Muscle of leg (tissue), 11 donors: ENCODE measurements around the gene MGAT2. TPM values are rescaled to one million over a fixed set of nuclear protein-coding genes. Genes with fewer than 3 reads are reported as not detected.
"Not testable (repeated sequence)": the region's sequence is repeated elsewhere in the genome, so short reads cannot be mapped to it uniquely, and the experiment has no call there.

Experiments used
- DNase-seq: peaks from one replicate; pipeline ENCODE4 v3.0.0; 2013
- H3K27ac ChIP-seq: one replicate; pipeline ENCODE4 v1.5.1; 2013; ENCODE audit warnings: mild to moderate bottlenecking, low read length, control low read depth
- H3K27me3 ChIP-seq: one replicate; pipeline ENCODE4 v1.6.1; 2013; ENCODE audit warnings: low read length; ENCODE audit not compliant: control insufficient read depth, insufficient read depth
- H3K36me3 ChIP-seq: one replicate; pipeline ENCODE4 v1.6.1; 2013; ENCODE audit warnings: low read length; ENCODE audit not compliant: control insufficient read depth, insufficient read depth
- H3K4me1 ChIP-seq: one replicate; pipeline ENCODE4 v1.6.1; 2013; ENCODE audit warnings: low read length; ENCODE audit not compliant: control insufficient read depth, insufficient read depth
- H3K4me3 ChIP-seq: one replicate; pipeline ENCODE4 v1.5.1; 2013; ENCODE audit warnings: low read length, control low read depth
- H3K9me3 ChIP-seq: replicated peaks from 2 replicates; pipeline ENCODE4 v1.6.1; 2013; ENCODE audit warnings: low read depth, low read length; ENCODE audit not compliant: control insufficient read depth
- WGBS: methylation state at CpG from one replicate; pipeline ENCODE4 v1.1.5; 2013; ENCODE audit warnings: missing lambda C conversion rate; ENCODE audit not compliant: insufficient coverage; 5-methylcytosine and 5-hydroxymethylcytosine counted together
- polyA plus RNA-seq, 8 donors: library from polyadenylated mRNA; unstranded; fragments of 120-200 nt; gene quantifications; one replicate each; pipeline versions ENCODE4 v1.2.1 to v1.2.3, GENCODE V29; 2013; ENCODE audit warnings: inconsistent platforms in 1 of 8, low replicate concordance in 1 of 8; ENCODE audit not compliant: insufficient read length in 8 of 8, insufficient read depth in 1 of 8
- total RNA-seq: library from RNA; stranded (reverse); fragments of 120-200 nt; gene quantifications from one replicate; pipeline ENCODE4 v1.2.4, GENCODE V29; 2013

MGAT2 gene
- total and polyA plus RNA-seq, 9 donors = 20.3 to 32.2 (median 27.8) TPM

- no peak for DNase-seq
- Histone ChIP-seq H3K36me3 (peaks cover 18% of the 10 kb centered on the region), H3K27ac (no peak overlapping the region), H3K27me3 (no peaks in the 10 kb centered on the region), H3K9me3 (no peaks in the 10 kb centered on the region), H3K4me3 (no peak overlapping the region), H3K4me1 (peaks cover 13% of the 10 kb centered on the region)
- 93% methylated on average over 10 of the region's 11 CpGs for WGBS
These were observed 36.5 kb upstream of the MGAT2 start for GRCh38 chr14:49584058-49584457.

- Histone ChIP-seq H3K36me3 (peaks cover 18% of the 10 kb centered on the region), H3K27ac (peak overlapping the region; percentile 98), H3K4me3 (peak overlapping the region; percentile 97), H3K4me1 (peaks cover 13% of the 10 kb centered on the region)
- not testable (repeated sequence) for H3K9me3 ChIP-seq, DNase-seq, H3K27me3 ChIP-seq
- 14% methylated on average over 19 of the region's 32 CpGs for WGBS
These were observed 35.5 kb upstream of the MGAT2 start for GRCh38 chr14:49584981-49585640.

- peaks cover 13% of the 10 kb centered on the region for H3K4me1 ChIP-seq
- peak; percentile 100 for DNase-seq
- H3K4me3 ChIP-seq = peak within 1 kb of the TSS; percentile 97
- peak within 1 kb of the TSS; percentile 98 for H3K27ac ChIP-seq
- WGBS = under 1% methylated on average over 40 of the region's 55 CpGs
- no peaks in the 10 kb centered on the region for H3K27me3 ChIP-seq
- H3K9me3 ChIP-seq = no peaks in the 10 kb centered on the region
- H3K36me3 ChIP-seq = peaks cover 18% of the 10 kb centered on the region
These were observed 34.6 kb upstream of the MGAT2 start, which contains the start of gene RPS29 for GRCh38 chr14:49585803-49586672. Gene RPS29 (minus strand): TSS chr14:49586380. CDS start chr14:49586346, 34 bp downstream.

GRCh38 chr14:49586673-49587460 is 33.7 kb upstream of the MGAT2 start:
- DNase-seq = peak; percentile 77

GRCh38 chr14:49589387-49589786 is 31.2 kb upstream of the MGAT2 start:
- no peak for DNase-seq
- Histone ChIP-seq H3K9me3 (no peaks in the 10 kb centered on the region), H3K36me3 (peaks cover 2% of the 10 kb centered on the region), H3K27ac (no peak overlapping the region), H3K27me3 (no peaks in the 10 kb centered on the region), H3K4me3 (no peak overlapping the region), H3K4me1 (peaks cover 8% of the 10 kb centered on the region)
- no CpG with 5 or more reads among the region's 3 CpGs for WGBS

More at GRCh38 chr14:49586673-49587460, 33.7 kb upstream of the MGAT2 start:
- Histone ChIP-seq H3K27ac (peak overlapping the region; percentile 98), H3K36me3 (peaks cover 18% of the 10 kb centered on the region), H3K4me1 (peaks cover 13% of the 10 kb centered on the region), H3K4me3 (peak overlapping the region; percentile 97), H3K9me3 (no peaks in the 10 kb centered on the region), H3K27me3 (no peaks in the 10 kb centered on the region)
- no CpG with 5 or more reads among the region's 21 CpGs for WGBS

- H3K4me3 ChIP-seq = no peak overlapping the region
- WGBS = no CpG with 5 or more reads among the region's 3 CpGs
- H3K27me3 ChIP-seq = no peaks in the 10 kb centered on the region
- H3K36me3 ChIP-seq = no peaks in the 10 kb centered on the region
- no peak for DNase-seq
- no peaks in the 10 kb centered on the region for H3K4me1 ChIP-seq
- no peak overlapping the region for H3K27ac ChIP-seq
- no peaks in the 10 kb centered on the region for H3K9me3 ChIP-seq
These were observed 27.6 kb upstream of the MGAT2 start for GRCh38 chr14:49593016-49593415.

- no peak overlapping the region for H3K27ac ChIP-seq
- DNase-seq = peak; percentile 59
- no peaks in the 10 kb centered on the region for H3K9me3 ChIP-seq
- peaks cover 2% of the 10 kb centered on the region for H3K4me1 ChIP-seq
- no peaks in the 10 kb centered on the region for H3K27me3 ChIP-seq
- H3K36me3 ChIP-seq = no peaks in the 10 kb centered on the region
- no peak overlapping the region for H3K4me3 ChIP-seq
- WGBS = no CpG with 5 or more reads among the region's 4 CpGs
These were observed 26.1 kb upstream of the MGAT2 start for GRCh38 chr14:49594347-49595091.

- peak overlapping the region; percentile 69 for H3K4me3 ChIP-seq
- DNase-seq = no peak
- peaks cover 9% of the 10 kb centered on the region for H3K36me3 ChIP-seq
- 0% methylated on average over 11 of the region's 15 CpGs for WGBS
- H3K9me3 ChIP-seq = no peaks in the 10 kb centered on the region
- H3K4me1 ChIP-seq = peaks cover 2% of the 10 kb centered on the region
- H3K27me3 ChIP-seq = no peaks in the 10 kb centered on the region
- peak overlapping the region; percentile 98 for H3K27ac ChIP-seq
These were observed 22.5 kb upstream of the MGAT2 start for GRCh38 chr14:49598189-49598484.

GRCh38 chr14:49598485-49599300 is 21.9 kb upstream of the MGAT2 start, which contains the start of gene LRR1:
Gene LRR1 (plus strand): TSS chr14:49598940. CDS start chr14:49599021, 81 bp downstream.
- Histone ChIP-seq H3K36me3 (peaks cover 12% of the 10 kb centered on the region), H3K27ac (peak within 1 kb of the TSS; percentile 98), H3K4me1 (peaks cover 2% of the 10 kb centered on the region), H3K4me3 (peak within 1 kb of the TSS; percentile 69), H3K27me3 (no peaks in the 10 kb centered on the region), H3K9me3 (no peaks in the 10 kb centered on the region)
- under 1% methylated on average over 75 of the region's 77 CpGs for WGBS
- peak; percentile 91 for DNase-seq
